HG02938 (cell line): Measurements from ENCODE around the gene SGMS1.
"Not testable (repeated sequence)": the region's sequence is repeated elsewhere in the genome, so short reads cannot be mapped to it uniquely, and the experiment has no call there.

Experiments
- ATAC-seq: cut with Tn5 transposase; IDR thresholded peaks from one replicate; pipeline ENCODE4 v1.9.1; 2021; ENCODE audit warnings: mild to moderate bottlenecking, moderate library complexity; ENCODE audit not compliant: unreplicated experiment

The SGMS1 gene

DNA sequence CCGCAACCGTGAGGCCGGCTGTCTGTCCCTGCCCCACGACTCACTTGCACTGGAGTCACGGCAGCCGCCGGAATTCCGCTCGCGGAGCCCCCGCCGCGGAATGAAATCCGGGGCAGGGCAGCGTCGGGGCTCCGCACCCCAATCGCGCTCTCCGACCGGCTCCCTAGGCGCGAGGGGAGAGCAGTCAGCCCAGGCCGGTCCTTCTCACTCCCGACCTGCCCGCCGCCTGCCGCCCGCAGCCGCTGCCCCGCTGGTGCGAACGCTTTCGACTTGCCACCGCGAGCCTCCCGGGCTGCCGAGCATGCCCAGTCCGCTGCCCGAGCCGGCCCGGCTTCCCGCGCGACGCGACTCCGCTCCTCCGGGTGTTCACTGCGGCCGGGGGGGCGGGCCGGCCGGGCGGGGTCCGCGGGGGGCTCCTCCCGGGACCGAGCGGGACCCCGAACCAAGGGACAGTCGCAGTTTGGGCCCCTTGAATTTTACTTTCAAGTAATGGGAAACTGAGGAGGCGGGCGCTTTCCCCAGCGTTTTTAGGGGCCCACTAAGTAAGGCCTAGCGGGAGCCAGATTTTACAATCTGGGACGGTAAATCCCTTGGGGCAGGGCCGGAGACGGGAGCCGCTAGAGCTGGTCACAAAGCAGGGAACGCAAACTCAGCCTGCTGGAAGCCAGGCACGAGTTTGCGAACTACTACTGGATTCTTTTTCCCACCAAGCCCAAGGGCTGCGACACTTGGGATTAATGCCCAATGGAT is at the start of gene SGMS1:
TSS of gene SGMS1 (minus strand) at position 294 of the 750 bp plus-strand sequence. CDS start 279,842 bp downstream, outside the sequence.
- ATAC-seq: peak; percentile 18

DNA sequence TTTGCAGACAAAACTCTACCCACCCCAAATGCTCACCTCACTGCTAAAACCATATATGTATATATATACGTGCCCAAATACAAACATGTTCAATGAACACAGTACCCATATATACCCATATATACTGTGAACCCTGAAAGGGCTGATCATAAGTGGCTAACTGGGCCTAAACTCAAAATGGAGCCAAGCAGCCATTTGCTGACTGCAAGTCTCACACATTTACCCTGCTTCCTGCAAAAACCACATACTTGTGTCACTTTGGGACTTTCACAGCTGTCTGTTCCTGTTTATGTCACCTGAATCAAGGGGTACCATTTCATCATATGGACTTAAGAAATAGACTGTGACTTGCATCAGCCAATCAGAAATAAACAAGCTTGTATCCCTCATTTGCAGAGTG is 48.4 kb upstream of the SGMS1 start:
- ATAC-seq: not testable (repeated sequence)

DNA sequence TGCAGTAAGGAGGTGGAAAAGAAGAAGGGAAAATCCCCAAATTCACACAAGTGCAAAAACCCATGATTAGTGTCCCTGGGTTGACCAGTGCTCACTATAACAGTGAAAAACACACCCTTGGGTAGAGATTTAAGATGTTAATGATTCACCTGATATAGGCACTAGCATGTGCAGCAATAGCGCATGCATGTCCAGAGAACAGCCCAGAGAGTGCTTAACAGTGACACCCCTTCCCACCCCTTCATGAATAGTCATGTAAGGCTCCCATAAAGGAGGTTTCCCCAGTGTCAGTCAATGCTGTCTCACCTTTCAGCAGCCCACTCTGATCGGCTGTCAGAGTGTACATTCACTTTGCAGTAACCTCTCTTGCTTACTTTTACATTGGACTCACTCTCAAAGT is 47.9 kb upstream of the SGMS1 start:
- not testable (repeated sequence) for ATAC-seq

DNA sequence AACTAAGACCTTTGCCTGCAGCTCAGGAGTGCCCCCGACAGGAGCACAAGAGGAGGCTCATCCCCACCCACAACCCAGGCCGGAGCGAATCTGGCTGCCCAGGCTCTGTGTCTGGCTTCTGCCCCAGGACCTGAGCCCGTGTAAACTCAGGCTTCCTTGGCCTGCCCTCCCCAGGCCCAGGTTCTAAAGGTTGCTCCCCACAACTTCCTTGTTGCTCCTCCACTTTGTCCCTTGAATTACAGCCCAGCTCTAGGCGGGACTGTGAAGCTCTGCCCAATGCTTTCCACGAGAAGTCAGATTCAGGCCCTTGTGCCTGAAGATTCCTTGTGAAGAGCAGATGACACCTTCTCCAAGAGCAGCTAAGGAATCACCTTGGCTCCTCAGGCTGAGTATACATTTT is 46.2 kb upstream of the SGMS1 start:
- not testable (repeated sequence) for ATAC-seq

DNA sequence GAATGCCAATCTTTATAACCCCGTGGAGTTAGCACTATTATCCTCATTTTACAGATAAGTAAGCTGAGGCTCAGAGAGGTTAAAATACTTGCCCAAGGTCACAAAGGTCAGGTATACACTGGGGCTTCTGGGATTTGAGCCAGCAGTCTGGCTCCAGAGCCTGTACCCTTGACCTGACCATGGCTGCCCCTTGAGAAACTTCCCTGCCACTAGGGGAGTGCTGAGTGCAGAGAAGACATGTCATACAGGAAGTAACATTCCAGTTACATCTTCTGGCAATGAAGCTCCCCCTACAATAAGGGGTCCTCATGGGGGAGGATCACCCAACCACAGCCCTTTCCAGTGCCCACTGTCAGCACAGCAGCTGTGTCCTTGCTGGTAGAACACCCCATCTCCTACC is 43.6 kb upstream of the SGMS1 start:
- ATAC-seq: not testable (repeated sequence)

DNA sequence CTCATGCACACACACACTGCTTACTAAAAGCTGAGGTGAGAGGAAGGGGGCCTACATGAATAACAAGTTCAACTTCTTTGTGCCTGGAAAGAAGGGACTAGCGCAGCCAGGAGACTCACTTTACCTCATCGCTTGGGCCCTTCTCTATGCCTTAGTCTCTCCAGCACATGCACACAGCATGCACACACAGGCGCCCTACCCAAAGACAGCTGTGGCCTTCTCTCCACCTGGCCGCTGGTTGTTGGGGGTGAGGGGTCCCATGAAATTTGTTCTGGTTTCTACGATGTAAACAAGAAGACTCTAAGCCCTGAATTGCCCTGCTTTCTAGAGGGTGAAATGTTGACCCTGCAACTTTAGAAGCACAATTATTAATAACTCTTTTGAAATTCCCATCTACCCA is 38.7 kb upstream of the SGMS1 start:
- ATAC-seq: not testable (repeated sequence)

DNA sequence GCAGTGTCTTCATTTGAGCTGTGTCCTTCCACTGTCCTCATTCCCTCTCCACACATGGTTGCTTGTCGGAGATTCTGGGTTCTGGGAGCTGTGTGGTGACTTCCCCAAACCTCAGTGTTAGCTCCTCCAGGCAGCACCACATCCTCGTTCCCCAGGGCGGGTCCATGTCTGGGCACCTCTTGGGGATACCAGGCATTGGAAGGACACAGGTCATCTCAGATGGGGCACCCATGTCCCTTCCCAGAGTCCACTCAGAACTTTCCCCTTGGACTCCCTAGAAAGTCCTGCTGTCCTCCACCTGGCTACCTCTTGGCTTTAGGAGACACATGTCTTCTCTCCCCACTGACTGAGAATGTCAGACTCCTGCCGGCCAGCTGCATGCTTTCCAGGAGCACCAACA is 37.8 kb upstream of the SGMS1 start:
- ATAC-seq: not testable (repeated sequence)

DNA sequence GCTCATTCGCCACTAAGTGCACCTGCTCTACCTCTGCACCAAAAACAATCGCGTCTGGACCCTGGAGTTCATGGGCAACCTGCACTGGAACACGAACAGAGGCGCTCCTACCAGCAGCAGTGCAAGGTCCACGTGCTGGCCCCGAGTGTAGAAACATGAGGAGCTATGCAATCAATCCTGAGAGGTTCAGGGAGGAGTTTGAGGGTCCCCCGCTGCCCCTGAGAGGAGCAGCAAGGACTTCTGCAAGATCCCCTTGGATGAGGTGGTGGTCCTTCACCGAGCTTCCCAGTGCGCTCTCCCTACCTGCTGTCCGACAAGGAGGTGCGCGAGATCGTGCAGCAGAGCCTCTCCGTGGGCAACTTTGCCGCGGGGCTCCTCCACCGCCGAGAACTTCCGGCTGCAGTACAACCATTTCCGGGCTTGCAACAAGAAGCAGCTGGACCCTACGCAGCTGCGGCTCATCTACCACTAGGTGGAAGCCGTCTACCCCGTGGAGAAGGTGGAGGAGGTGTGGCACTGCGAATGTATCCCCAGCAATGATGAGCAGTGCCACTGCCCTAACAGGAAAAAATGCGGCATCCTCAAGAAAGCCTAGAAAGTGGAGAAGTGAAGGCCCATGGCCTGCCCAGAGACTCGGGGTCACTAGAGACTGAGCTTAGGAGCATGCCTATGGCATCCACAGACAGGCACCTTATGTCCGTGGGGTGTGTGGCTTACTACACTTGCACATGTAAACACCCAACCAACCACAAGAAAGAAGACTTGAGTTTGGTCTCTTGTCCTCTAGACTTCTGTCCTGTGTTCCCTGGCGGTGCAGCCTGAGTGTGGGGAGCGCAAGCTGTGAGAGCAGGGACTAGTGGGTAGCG is 36.3 kb upstream of the SGMS1 start:
- peak; percentile 93 for ATAC-seq

DNA sequence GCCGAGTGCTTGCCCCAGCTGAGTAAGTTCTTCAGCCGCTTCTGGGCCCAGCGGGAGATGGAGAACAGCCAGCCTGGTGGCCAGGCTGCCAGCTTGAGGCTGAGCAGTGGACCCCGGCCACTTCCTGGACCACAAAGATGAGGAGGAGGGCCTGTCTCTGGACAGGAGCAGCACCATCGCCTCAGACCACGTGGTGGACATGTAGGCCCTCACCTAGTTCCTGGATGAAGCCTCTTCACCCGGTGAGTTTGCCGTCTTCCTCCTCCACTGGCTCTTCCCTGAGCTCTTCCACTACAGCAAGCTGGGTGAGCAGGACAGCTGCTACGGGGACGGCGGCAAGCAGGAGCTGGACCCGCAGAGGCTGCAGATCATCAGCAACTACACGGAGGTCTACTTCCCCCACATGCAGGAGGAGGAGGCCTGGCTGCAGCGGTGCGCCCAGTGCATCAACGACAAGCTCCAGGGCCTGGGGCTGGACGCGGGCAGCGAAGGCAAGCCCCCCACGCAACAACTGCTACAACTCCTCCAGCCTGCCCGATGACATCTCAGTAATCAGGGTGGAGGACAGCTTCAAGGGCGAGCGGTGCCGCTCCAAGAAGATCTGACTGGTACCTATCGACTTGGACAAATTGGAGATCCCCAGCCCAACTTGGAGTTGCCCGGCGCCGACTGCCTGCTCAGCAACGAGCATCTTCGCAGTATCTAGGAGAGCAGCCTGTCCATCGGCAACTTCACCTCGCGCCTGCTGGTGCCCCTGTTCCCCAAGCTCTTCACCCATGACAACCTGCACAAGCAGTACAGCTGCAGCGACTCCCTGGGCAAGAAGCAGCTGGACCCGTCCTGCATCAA is 35.5 kb upstream of the SGMS1 start:
- not testable (repeated sequence) for ATAC-seq

DNA sequence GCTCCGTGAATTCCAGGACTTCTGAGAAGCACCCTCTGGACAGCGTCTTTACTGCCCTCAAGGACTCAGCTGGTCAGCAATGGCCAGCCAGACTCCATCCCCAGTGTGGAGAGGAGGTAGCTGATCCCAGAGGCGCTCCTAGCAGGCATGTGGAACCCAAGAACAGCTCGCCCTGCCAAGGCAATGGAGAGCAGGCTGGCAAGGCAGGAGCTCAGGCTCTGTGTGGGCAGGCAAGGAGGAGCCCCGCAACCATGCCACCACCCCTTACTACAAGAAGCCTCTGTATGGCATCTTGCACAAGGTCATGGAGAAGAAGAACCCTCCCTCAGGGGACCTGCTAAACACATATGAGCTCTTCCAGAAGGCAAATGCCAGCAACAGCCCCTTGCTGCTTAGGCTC is 34.4 kb upstream of the SGMS1 start:
- ATAC-seq: no peak

DNA sequence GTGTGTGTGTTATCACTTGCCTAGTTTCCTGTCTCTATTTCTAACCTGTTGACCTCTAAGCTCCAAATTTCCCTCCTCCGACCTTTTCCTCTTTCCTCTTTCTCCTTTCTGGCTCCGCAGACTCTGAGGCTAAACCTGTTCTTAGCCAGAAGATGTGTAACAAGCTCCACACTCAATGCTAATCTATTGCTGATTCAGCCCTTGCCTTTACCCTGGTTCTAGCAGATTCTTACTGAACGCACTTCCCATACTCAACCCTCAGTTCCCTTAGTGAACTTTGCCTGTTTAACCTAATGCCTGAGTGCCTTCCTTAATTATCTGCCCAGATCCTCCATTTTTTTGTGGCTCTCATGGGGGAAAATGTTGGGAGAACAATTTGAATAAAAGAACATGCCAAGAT is 30.0 kb upstream of the SGMS1 start:
- no peak for ATAC-seq

DNA sequence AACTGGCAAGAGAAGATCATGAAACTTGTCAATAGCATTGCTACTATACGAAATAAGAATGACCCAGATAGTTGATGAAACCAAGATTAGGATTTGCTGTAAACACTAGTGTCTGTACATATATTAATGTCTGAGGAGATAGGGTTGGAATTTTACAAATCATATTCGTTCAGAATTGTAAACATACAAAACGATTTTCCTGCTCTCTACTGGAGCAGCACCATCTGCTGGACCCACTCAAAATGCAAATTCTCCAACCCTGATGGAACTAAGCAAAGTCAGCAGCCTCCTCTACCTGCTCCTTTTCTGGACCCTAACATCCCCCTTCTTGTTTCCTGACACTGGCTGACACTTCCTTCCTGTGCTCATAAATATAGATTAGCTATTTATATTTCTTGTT is 29.4 kb upstream of the SGMS1 start:
- ATAC-seq: no peak

DNA sequence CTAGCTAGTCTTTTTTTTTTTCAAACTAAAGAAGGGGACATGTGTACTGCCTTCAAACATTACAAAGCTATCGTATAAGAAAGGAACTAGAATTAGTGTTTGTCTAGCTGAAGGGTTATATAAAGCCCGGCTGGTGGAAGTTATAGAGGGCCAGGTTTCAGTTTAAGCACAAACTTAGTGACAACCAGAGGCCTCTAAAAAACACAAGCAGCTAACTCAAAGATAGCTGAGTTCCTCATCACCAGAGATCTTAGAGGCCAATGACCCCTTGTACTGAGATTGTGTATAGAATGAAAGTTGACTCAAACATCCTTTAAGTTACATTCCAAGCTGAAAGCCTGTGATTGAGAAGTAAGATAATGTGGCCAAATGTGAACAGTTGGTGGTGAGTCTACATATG is 28.1 kb upstream of the SGMS1 start:
- no peak for ATAC-seq

DNA sequence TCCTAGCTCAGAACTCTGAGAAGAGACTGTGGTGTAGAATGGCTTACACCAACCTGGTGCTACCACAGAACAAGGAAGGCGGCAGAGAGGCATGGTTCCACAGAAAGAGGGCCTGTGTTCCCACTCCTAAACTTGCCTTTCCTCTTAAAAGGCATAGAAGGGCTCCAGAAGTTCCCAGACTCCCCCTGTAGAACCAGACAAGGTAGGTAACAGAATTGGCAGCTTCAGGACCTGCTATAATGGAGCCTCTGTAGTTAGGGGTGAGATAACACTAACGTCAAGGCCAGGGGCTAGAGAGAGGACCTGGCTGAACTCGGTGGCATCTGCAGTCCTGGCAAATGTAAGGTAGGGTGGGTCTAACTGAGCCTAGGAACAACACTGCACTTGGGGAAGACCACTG is 26.7 kb upstream of the SGMS1 start:
- ATAC-seq: no peak

DNA sequence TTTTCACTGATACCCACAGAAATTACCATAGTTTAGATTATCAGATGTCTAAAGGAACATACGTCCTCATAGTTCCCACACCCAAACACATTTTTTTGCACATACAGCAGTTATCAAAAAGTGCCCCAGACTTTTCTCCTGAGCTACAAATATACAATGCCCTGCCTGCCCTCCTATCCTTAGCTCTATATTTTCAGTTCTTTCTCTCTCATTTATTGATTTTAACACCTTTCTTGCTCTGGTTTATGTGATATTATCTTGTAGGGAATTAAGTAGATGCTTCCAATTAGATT is 25.1 kb upstream of the SGMS1 start:
- no peak for ATAC-seq

DNA sequence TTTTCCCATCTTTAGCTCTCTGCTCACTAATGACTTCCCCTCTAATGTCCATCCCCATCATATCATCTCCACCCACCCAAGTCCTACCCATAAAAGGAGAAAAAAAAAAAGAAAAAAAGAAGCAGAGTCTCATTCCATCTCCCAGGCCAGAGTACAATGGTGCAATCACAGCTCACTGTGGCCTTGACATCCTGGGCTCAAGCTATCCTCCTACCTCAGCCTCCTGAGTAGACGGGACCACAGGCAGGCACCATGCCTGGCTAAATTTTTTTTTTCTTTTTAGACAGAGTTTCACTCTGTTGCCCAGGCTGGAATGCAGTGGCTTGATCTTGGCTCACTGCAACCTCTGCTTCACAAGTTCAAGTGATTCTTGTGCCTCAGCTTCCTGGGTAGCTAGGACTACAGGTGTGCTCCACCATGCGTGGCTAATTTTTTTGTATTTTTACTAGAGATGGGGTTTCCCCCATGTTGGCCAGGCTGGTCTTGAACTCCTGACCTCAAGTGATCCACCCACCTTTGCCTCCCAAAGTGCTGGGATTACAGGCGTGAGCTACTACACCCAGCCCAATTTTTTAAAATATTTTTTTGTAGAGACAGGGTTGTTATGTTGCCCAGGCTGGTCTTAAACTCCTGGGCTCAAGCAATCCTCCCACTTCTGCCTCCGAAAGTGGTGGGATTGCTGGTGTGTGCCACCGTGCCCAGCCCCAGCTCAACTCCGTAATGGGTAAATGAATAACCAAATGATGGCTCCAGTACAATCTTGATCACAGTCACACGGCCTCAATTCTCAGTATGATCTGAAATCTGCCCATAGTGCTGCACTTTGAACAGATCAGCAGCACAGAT is 24.6 kb upstream of the SGMS1 start:
- peak; percentile 83 for ATAC-seq

DNA sequence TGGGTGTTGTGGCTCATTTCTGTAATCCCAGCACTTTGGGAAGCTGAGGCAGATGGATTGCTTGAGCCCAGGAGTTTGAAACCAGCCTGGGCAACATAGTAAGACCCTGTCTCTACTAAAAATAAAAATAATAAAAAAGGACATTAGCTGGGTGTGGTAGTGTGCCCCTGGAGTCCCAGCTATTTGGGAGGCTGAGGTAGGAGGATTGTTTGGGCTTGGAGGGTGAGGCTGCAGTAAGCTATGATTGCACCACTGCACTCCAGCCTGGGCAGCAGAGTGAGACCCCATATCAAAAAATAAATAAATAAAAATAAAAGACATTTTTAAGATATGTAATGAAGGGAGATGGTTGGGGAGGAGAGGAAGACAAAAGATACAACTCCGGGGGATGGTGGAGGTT is 23.6 kb upstream of the SGMS1 start:
- not testable (repeated sequence) for ATAC-seq

DNA sequence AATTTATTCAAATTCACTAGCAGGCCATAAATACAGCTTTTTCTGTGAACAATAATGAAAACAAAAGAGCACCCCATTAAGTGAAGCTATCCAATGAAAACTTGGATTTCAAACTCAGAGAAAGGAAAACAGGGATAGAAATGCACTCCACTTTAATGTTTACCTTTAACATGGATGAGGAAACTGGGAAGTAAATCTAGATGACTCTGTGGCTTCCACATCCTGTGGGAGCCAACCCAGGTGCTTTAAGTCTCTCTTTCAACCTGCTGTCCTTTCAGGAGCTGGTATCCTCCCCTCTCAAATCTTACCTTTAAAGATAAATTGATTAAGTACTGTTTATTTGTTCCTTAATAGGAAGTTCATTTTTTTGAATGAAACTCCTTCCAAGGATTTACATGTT is 21.5 kb upstream of the SGMS1 start:
- no peak for ATAC-seq

DNA sequence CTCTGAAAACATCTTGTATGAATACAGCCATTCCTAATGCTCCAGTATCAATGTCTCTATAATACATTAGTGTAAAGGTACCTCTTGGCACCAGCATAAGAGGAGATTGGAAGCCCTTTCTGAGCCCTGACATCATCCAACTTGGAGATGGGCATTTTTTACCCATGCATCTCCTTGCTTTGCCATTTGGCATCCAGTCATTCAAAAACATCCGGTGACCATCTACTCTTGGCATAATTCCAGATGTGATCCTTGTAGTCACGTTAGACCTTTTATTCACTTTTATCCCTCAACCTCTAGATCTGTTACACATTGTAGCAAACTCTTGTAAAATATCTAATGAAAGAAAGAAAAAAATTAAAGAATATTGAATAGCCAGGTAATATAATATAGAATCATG is 17.9 kb upstream of the SGMS1 start:
- no peak for ATAC-seq

DNA sequence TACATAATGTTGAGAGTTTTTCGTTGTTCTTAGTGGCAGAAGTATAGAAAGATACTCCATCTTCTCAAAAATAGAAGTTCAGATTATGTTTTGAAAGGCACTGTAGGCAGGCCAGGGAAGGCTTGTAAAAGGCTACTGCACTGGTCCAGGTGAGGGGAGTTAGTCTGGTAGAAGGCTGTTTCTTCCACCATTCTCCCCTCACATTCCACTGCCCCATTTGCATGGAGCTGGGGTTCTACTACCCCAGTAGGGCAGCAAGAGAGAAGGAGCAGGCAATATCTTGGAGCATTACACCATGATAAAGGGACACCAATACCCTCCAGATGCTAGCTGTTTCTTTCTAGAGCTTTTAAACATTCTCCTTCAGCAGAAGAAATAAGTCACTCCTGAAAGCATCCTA is 16.5 kb upstream of the SGMS1 start:
- no peak for ATAC-seq
